Esophagus (tissue), 2 donors: ENCODE measurements around the gene ARHGAP33. TPM values are rescaled to one million over a fixed set of nuclear protein-coding genes. Genes with fewer than 3 reads are reported as not detected.

Experiments
- H3K27ac ChIP-seq, 2 donors: one replicate each; pipeline ENCODE4 v1.5.1; 2013; ENCODE audit warnings: low read depth in 2 of 2, mild to moderate bottlenecking in 2 of 2, inconsistent platforms in 1 of 2, low read length in 1 of 2, moderate library complexity in 1 of 2
- H3K27me3 ChIP-seq, 2 donors: one replicate each; pipeline ENCODE4 v1.6.1; 2013; ENCODE audit warnings: low read length in 2 of 2, control low read depth in 1 of 2, mild to moderate bottlenecking in 1 of 2; ENCODE audit not compliant: insufficient read depth in 2 of 2, control insufficient read depth in 1 of 2
- H3K36me3 ChIP-seq, 2 donors: one replicate each; pipeline ENCODE4 v1.6.1; 2013; ENCODE audit warnings: low read length in 1 of 2; ENCODE audit not compliant: control insufficient read depth in 2 of 2, insufficient read depth in 2 of 2
- H3K4me1 ChIP-seq, 2 donors: one replicate each; pipeline ENCODE4 v1.6.1; 2013; ENCODE audit warnings: low read length in 1 of 2; ENCODE audit not compliant: control insufficient read depth in 2 of 2, insufficient read depth in 2 of 2
- H3K4me3 ChIP-seq, 2 donors: one replicate each; pipeline ENCODE4 v1.5.1; 2013; ENCODE audit warnings: low read length in 2 of 2, mild to moderate bottlenecking in 2 of 2, low read depth in 1 of 2, moderate library complexity in 1 of 2
- H3K9me3 ChIP-seq, 2 donors: one replicate each; pipeline ENCODE4 v1.6.1; 2013; ENCODE audit warnings: mild to moderate bottlenecking in 2 of 2, low read depth in 1 of 2, low read length in 1 of 2, moderate library complexity in 1 of 2; ENCODE audit not compliant: control insufficient read depth in 2 of 2, insufficient read depth in 1 of 2
- WGBS, 2 donors: extraction: QIAGEN DNeasy Blood & Tissue Kit; methylation state at CpG; one replicate each; pipeline ENCODE4 v1.1.7; 2013; 5-methylcytosine and 5-hydroxymethylcytosine counted together
- polyA plus RNA-seq, 2 donors: library from polyadenylated mRNA; stranded (reverse); fragments of 200-250 nt; gene quantifications; one replicate each; pipeline ENCODE4 v1.2.3, GENCODE V29; 2013
- donor health status: healthy with polysubstance abuse.
- donor health status: Bipolar disorder and iron deficiency.

ARHGAP33 gene
- polyA plus RNA-seq, 2 donors: 5.7 to 20.8 TPM

- no peaks in the 10 kb centered on the region for H3K9me3 ChIP-seq
- H3K27me3 ChIP-seq: no peaks in the 10 kb centered on the region
- peaks cover 0 to 3% of the 10 kb centered on the region in 2 donors for H3K36me3 ChIP-seq
- peak overlapping the region in 1 of 2 donors; percentile 56 for H3K27ac ChIP-seq
- 87% methylated on average over 5 of the region's 5 CpGs for WGBS, 2 donors
- peaks cover 3 to 4% of the 10 kb centered on the region in 2 donors for H3K4me1 ChIP-seq
- peak overlapping the region in 1 of 2 donors; percentile 96 for H3K4me3 ChIP-seq
Observed at GRCh38 chr19:35746531-35746930, 28.8 kb upstream of the ARHGAP33 start.

GRCh38 chr19:35748106-35749020, 27.0 kb upstream of the ARHGAP33 start, which contains the start of gene LIN37:
LIN37 (plus strand) TSS chr19:35748576; CDS start chr19:35748725, 149 bp downstream.
- Histone ChIP-seq H3K4me3 (peak within 1 kb of the TSS; percentile 65 to 78), H3K36me3 (peaks cover 3 to 16% of the 10 kb centered on the region in 2 donors), H3K9me3 (no peaks in the 10 kb centered on the region), H3K27me3 (no peaks in the 10 kb centered on the region), H3K4me1 (peaks cover 3 to 4% of the 10 kb centered on the region in 2 donors), H3K27ac (peak within 1 kb of the TSS; percentile 66 to 81)
- WGBS, 2 donors: 1% methylated on average over 45 of the region's 45 CpGs

- peaks cover 4 to 24% of the 10 kb centered on the region in 2 donors for H3K36me3 ChIP-seq
- no peaks in the 10 kb centered on the region for H3K27me3 ChIP-seq
- WGBS, 2 donors: 87 to 92% methylated on average over 5 of the region's 5 CpGs
- H3K9me3 ChIP-seq: no peaks in the 10 kb centered on the region
- peaks cover 3 to 6% of the 10 kb centered on the region in 2 donors for H3K4me1 ChIP-seq
- H3K4me3 ChIP-seq: no peak overlapping the region
- H3K27ac ChIP-seq: no peak overlapping the region
Observed at GRCh38 chr19:35750167-35750566, 25.2 kb upstream of the ARHGAP33 start.

DNA sequence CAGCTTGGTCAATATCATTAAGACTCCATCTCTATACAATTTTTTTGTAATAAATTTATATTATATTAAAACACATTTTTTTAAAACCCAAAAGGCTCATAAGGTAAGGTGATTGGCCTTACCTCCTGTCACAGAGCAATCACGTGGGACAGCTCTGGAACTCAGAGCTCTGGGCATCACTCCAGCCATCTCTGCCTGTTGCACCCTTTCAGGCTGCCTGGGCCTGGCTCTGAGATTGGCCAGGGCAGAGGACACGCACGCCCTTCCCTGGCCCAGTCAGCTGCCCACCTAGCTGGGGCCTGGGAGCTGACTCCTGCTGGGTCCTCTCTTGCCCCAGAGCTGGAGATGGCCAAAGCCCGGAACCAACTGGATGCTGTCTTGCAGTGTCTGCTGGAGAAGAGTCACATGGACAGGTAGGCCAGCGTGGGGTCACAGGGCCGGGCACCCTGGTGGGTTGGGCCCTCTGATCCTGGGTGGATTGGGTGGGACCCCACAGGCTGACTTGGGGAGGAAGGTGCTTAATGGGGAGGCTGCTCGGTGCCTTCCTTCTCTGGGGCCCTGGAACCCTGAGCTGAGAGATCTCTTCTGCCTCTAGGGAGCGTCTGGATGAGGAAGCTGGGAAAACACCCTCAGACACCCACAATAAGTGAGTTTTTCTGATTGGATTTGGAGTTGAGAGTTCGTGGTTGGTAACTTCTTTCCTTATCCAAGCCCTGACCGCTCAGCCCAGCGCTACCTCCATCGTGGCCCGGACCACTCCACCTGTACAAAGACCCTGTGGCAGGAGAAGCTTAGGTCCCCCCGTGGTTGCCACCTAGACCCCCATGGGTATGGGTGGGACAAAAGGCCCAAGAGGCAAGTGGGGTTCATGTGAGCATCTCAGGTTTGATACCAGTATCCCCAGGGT, 23.3 kb upstream of the ARHGAP33 start:
- H3K4me1 ChIP-seq: peaks cover 3 to 22% of the 10 kb centered on the region in 2 donors
- no peak overlapping the region for H3K27ac ChIP-seq
- peaks cover 4 to 24% of the 10 kb centered on the region in 2 donors for H3K36me3 ChIP-seq
- 89 to 92% methylated on average over 14 of the region's 14 CpGs for WGBS, 2 donors
- no peaks in the 10 kb centered on the region for H3K9me3 ChIP-seq
- no peaks in the 10 kb centered on the region for H3K27me3 ChIP-seq
- H3K4me3 ChIP-seq: no peak overlapping the region

- Histone ChIP-seq H3K9me3 (no peaks in the 10 kb centered on the region), H3K4me1 (peaks cover 3 to 26% of the 10 kb centered on the region in 2 donors), H3K27me3 (no peaks in the 10 kb centered on the region), H3K27ac (no peak overlapping the region), H3K4me3 (no peak overlapping the region), H3K36me3 (peaks cover 4 to 24% of the 10 kb centered on the region in 2 donors)
- WGBS, 2 donors: 93 to 94% methylated on average over 20 of the region's 20 CpGs
Observed at GRCh38 chr19:35752746-35753350, 22.5 kb upstream of the ARHGAP33 start.

DNA sequence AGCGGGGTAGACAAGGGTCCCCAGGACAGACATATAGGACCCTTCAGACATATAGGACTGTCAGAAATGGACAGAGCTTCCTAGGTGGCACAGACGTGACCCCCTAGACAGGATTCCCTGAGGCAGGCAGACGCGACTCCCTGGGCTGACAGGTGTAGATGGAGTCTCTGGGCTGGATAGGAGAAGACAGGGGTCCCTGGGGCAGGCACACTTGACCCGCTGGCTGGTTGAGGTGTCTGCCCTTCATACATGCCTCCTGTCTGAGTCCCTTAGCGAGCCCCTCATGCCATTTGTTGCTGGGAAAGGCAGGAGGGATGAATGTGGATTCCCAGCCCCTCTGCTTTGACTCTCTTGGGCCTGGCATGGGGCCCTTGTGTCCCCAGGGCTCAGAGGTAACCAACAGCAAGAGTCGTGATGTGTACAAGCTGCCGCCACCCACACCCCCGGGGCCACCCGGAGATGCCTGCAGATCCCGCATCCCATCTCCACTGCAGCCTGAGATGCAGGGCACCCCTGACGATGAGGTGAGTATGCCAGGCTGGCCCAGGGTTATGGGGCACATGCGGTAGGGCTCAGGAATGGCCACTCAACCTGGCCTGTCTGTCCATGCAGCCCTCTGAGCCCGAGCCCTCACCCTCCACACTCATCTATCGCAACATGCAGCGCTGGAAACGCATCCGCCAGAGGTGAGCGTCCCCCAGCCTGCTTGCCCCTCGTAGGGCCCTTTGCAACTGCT, 21.6 kb upstream of the ARHGAP33 start:
- no peaks in the 10 kb centered on the region for H3K27me3 ChIP-seq
- H3K27ac ChIP-seq: peak overlapping the region in 1 of 2 donors; percentile 9
- WGBS, 2 donors: 84 to 94% methylated on average over 20 of the region's 20 CpGs
- H3K4me1 ChIP-seq: peaks cover 3 to 26% of the 10 kb centered on the region in 2 donors
- no peak overlapping the region for H3K4me3 ChIP-seq
- peaks cover 4 to 24% of the 10 kb centered on the region in 2 donors for H3K36me3 ChIP-seq
- no peaks in the 10 kb centered on the region for H3K9me3 ChIP-seq

DNA sequence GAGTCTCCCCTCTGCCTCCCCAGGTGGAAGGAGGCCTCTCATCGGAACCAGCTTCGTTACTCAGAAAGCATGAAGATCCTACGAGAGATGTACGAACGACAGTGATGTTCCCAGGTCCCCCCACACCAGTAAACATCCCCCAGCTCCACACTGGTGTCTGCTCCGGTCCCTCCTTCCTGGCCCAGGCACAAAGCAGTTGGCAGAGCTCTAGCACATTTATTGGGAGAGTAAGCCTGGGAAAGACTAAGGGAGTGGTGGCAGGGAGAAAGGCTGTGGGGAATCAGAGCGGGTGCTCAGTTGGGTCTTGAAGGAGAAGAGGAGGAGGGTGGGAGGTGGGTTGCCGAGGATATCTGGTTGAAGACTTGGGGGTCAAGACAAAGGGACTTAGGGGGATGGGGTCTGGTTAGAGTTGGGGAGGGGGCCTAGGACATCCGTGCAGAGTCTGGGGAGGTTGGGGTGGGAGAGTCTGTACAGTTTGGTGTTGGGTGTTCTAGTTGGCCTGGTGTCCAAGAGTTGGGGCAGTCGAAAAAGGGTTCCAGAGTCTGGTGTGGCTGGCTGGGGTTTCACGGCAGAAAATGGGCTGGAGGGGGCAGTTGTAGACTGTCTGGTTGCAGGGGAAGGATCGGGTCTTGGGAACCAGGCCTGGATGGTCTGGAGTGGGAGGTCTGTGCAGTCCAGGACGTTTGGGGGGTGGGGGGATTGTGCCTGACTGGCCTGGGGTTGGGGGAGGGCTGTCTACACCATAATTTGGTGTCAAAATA, 20.8 kb upstream of the ARHGAP33 start:
- Histone ChIP-seq H3K9me3 (no peaks in the 10 kb centered on the region), H3K36me3 (peaks cover 4 to 24% of the 10 kb centered on the region in 2 donors), H3K27ac (peak overlapping the region; percentile 85 to 87), H3K4me3 (no peak overlapping the region), H3K4me1 (peaks cover 3 to 22% of the 10 kb centered on the region in 2 donors), H3K27me3 (no peaks in the 10 kb centered on the region)
- 76 to 79% methylated on average over 13 of the region's 13 CpGs for WGBS, 2 donors

DNA sequence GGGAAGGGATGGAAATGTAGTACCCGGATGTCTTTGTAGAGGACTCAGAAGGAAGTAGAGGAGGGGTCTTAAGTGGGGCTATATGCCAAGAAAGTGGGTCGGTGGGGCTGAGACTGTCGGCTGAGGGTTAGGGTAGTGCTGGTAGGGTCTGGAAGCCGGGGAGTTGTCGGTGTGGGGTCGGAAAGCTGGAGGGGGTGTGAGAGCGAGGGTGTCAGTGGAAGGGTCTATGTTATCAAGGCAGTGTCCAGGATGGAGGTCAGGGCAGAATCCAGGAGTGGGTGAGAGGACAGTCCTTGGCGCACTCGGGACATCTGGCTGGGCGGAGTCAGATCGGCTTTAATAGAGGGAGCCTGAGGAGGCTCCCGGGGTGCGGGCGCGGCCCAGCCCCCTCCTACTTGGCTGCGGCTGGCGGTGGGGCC, 20.2 kb upstream of the ARHGAP33 start:
- peak overlapping the region; percentile 8 to 39 for H3K4me3 ChIP-seq
- peak overlapping the region; percentile 85 to 87 for H3K27ac ChIP-seq
- H3K4me1 ChIP-seq: peaks cover 0 to 22% of the 10 kb centered on the region in 2 donors

More for the DNA sequence above, 20.2 kb upstream of the ARHGAP33 start:
- 32 to 46% methylated on average over 16 to 17 of the region's 17 CpGs for WGBS, 2 donors
- H3K36me3 ChIP-seq: peaks cover 4 to 24% of the 10 kb centered on the region in 2 donors
- no peaks in the 10 kb centered on the region for H3K27me3 ChIP-seq
- H3K9me3 ChIP-seq: no peaks in the 10 kb centered on the region
